ENCODE results near the gene CSPG4.
"Not testable (repeated sequence)": the region's sequence is repeated elsewhere in the genome, so short reads cannot be mapped to it uniquely, and the experiment has no call there.

The CSPG4 gene

DNA sequence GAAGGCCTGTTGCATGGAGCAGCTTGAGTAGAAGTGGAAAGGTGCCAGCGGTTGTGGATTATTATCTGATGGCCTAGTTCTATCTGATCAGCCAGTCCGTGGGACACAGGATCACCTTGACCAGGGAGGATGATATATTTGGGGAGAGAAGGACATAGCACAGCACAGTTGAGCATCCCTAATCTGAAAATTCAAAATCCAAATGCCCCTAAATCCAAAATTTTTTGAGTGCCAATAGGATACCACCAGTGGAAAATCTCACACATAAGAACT is 6.0 kb downstream of the CSPG4 start:
- H3K27ac Mint-ChIP-seq = peak overlapping the region; percentile 44 to 62 (median 59)
- no peaks in the 10 kb centered on the region for H3K9me3 Mint-ChIP-seq
- H3K4me1 Mint-ChIP-seq = peaks cover 46% of the 10 kb centered on the region
- H3K4me3 Mint-ChIP-seq = no peak overlapping the region
- H3K27me3 Mint-ChIP-seq (ENCODE audit: low read depth) = no peaks in the 10 kb centered on the region
- TF ChIP-seq CTCF (IDR thresholded peaks at IDR 0.05; ENCODE audit: unreplicated experiment in 3 of 3) = no peak
- no peaks in the 10 kb centered on the region for H3K36me3 Mint-ChIP-seq (ENCODE audit: low read depth)

- no peaks in the 10 kb centered on the region for H3K36me3 Mint-ChIP-seq (ENCODE audit: low read depth)
- H3K4me3 Mint-ChIP-seq = peak overlapping the region in 2 of 3 experiments; percentile 5
- peaks cover 46% of the 10 kb centered on the region for H3K4me1 Mint-ChIP-seq
- peak overlapping the region; percentile 59 to 66 (median 62) for H3K27ac Mint-ChIP-seq
- H3K27me3 Mint-ChIP-seq (ENCODE audit: low read depth) = no peaks in the 10 kb centered on the region
- H3K9me3 Mint-ChIP-seq = no peaks in the 10 kb centered on the region
- TF ChIP-seq CTCF (IDR thresholded peaks at IDR 0.05; ENCODE audit: unreplicated experiment in 3 of 3) = no peak
Observed at GRCh38 chr15:75705854-75706681, 6.6 kb downstream of the CSPG4 start.

- H3K4me1 Mint-ChIP-seq = peaks cover 53% of the 10 kb centered on the region
- H3K36me3 Mint-ChIP-seq (ENCODE audit: low read depth); H3K9me3 Mint-ChIP-seq; H3K4me3 Mint-ChIP-seq; H3K27me3 Mint-ChIP-seq (ENCODE audit: low read depth): not testable (repeated sequence)
- H3K27ac Mint-ChIP-seq = peak overlapping the region; percentile 59 to 87 (median 62)
Observed at GRCh38 chr15:75705375-75705774, 7.3 kb downstream of the CSPG4 start.

DNA sequence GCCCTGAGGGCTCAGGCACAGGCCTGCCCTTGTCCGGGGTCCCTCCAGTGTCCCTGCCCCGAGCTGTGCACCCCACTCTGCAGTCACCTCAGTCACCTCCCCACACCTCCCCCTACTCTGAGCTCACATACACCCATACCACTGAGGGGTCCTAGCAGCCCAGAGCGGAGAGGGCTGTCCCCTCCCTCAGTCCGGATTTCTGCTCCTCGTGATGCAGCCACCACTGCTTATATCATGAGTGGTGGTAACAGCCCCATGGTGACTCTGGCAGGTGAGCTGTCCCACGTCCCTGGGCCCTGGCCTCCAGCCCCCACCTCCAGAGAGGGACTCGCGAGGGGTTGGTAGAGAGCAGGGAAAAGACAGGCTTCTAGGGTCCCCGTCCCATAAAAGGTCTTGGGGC is 8.0 kb downstream of the CSPG4 start:
- Mint-ChIP-seq H3K27me3 (ENCODE audit: low read depth) (no peaks in the 10 kb centered on the region), H3K36me3 (ENCODE audit: low read depth) (no peaks in the 10 kb centered on the region), H3K4me1 (peaks cover 49% of the 10 kb centered on the region), H3K9me3 (no peaks in the 10 kb centered on the region), H3K27ac (no peak overlapping the region), H3K4me3 (no peak overlapping the region)
- TF ChIP-seq CTCF (IDR thresholded peaks at IDR 0.05; ENCODE audit: unreplicated experiment in 3 of 3) = no peak

DNA sequence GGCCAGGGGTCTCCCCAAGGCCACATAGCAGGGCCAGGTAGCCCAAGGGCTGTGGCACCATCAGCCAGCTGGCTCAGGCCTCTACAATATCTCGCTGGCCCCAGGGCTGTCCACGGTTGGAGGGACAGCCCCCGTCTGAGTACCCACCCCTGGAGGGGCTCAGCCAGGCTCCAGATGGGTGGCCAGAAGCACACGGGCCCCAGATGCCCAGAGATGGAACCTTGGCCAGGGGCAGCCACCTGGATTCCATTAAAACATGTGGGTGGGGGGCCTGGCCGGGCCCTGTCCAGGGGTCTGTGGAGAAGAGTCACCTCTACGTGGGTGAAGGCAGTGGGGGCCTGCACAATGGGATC is 8.4 kb downstream of the CSPG4 start:
- no peaks in the 10 kb centered on the region for H3K36me3 Mint-ChIP-seq (ENCODE audit: low read depth)
- TF ChIP-seq CTCF (IDR thresholded peaks at IDR 0.05; ENCODE audit: unreplicated experiment in 3 of 3) = no peak
- peaks cover 49% of the 10 kb centered on the region for H3K4me1 Mint-ChIP-seq
- H3K4me3 Mint-ChIP-seq = no peak overlapping the region
- H3K9me3 Mint-ChIP-seq = no peaks in the 10 kb centered on the region
- H3K27ac Mint-ChIP-seq = no peak overlapping the region
- no peaks in the 10 kb centered on the region for H3K27me3 Mint-ChIP-seq (ENCODE audit: low read depth)

GRCh38 chr15:75703440-75704262 is 9.0 kb downstream of the CSPG4 start:
- not testable (repeated sequence) for H3K27me3 Mint-ChIP-seq (ENCODE audit: low read depth); H3K9me3 Mint-ChIP-seq; H3K36me3 Mint-ChIP-seq (ENCODE audit: low read depth); H3K4me3 Mint-ChIP-seq; H3K27ac Mint-ChIP-seq
- H3K4me1 Mint-ChIP-seq = peaks cover 48% of the 10 kb centered on the region

DNA sequence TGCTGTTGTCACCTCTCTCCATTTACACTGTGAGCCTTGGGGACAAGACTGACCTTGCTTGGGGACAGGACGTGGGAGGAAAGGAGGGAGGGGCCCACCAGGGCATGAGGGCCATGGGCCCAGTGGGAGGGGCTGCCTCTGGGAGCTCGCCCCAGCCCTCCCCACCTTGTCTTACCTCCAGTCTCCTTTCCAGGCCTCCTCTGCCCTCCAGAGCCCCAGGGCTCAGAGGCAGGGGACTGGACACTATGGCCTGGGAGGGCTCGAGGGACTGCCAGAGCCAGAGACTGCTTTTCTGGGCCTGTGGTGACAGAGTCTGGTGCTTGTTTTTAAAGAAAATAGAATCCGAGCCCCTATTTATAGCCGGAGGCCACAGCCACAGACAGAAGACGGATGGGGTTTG is 10.2 kb downstream of the CSPG4 start:
- H3K9me3 Mint-ChIP-seq = no peaks in the 10 kb centered on the region
- H3K4me3 Mint-ChIP-seq = no peak overlapping the region
- H3K36me3 Mint-ChIP-seq (ENCODE audit: low read depth) = no peaks in the 10 kb centered on the region
- H3K27ac Mint-ChIP-seq = peak overlapping the region in 1 of 3 experiments; percentile 59
- H3K4me1 Mint-ChIP-seq = peaks cover 52% of the 10 kb centered on the region
- H3K27me3 Mint-ChIP-seq (ENCODE audit: low read depth) = no peaks in the 10 kb centered on the region
- no peak for TF ChIP-seq CTCF (IDR thresholded peaks at IDR 0.05; ENCODE audit: unreplicated experiment in 3 of 3)

DNA sequence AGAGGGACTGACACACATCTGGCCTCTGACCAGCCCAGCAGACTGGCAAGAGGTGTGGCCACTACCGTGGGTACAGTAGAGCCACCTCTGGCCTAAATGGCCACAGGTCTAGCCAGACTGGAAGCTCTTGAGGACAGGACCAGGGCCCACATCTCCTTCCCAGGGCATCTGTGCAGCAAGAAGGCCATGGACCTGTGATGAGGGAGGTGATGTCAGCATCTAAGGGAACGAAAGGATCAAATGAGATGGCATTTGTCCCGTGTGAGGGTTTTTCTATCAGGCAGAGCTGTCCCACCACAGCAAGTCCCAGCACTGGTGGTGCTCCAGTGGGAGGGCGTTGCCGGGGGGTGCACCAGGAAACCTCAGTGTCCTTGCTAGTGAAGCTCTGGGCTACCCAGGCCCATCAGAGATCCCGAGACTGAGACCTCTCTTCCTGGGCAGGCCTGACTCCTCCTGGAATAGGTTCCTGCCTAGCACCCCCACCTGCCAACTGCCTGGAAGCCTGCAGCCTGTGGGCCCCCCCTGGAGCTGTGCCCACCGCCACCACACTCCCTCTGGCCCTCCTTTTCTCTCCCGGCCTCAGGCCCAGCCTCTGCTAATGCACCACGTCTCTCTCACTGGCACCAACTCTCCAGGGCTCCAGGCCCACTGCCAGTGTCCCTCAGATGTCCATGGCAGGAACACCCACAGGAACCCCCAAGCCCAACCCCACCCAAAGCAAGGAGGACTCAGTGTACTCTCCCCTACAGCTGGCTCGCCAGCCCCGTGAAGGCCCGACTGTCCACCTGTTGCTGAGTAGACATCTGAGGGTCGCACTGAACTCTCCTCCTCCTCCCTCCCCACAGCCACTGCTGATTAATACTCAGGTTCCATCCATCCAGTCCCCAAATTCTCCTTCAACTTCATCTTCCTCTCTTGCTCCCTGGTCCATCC is 11.3 kb downstream of the CSPG4 start:
- not testable (repeated sequence) for H3K36me3 Mint-ChIP-seq (ENCODE audit: low read depth); H3K27me3 Mint-ChIP-seq (ENCODE audit: low read depth); H3K9me3 Mint-ChIP-seq
- H3K27ac Mint-ChIP-seq = peak overlapping the region in 2 of 3 experiments; percentile 59 to 61
- peak overlapping the region in 1 of 3 experiments; percentile 40 for H3K4me3 Mint-ChIP-seq
- H3K4me1 Mint-ChIP-seq = peaks cover 48% of the 10 kb centered on the region

Data from nephron (organoid).